ENCODE data around the gene MIOX. TPM values are rescaled to one million over a fixed set of nuclear protein-coding genes. Genes with fewer than 3 reads are reported as not detected.

The MIOX gene
- total RNA-seq, 2 experiments from 2014 or later = 0.39 to 0.59 TPM

DNA sequence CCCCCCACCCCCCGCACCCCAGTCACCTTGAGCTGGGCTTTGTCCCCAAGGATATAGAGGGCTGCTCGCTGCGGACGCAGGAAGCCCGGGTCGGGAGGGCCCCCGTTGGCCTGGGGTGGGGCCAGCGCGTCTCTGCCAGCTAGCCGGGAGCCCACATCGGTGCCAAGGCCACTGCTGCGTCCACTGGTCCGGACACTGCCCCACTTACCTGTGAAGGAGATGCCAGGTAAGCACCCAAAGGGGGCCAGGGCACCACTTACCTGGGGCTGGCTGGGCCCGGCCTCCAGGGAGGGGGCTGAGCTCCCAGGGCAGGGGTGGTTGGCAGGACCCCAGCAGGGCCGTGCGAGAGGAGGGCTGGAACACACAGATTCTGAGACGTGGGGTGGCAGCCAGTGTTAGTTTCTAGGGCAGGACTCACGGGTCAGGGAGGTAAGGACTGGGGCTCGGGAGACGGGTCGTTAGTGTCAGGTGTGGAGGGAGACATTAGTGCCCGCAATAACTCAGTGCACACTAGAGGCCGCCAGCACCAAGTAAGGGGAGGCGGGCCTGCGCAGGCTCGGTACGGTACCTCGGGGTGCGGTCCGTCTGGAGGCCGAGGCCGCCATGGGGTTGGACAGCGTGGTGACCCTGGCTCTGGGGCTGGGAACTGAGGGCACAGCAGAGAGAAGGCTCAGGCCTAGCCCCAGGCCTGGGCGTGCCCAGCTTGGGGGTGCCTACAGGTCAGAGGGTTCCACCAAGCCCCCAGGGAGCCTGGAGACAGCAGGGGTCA is 30.0 kb upstream of the MIOX start:
- CTCF ChIA-PET = interaction anchor here (1.2 to 2.1 kb wide), 4 partner anchors 17 to 164 kb away, joined by 3 to 12 read pairs (median 5); partner anchors contain the start of genes SBF1 and SCO2
- Mint-ChIP-seq H3K27ac (no peak overlapping the region), H3K27me3 (no peaks in the 10 kb centered on the region), H3K4me1 (ENCODE audit: low read depth) (peaks cover 13% of the 10 kb centered on the region), H3K9me3 (no peaks in the 10 kb centered on the region), H3K4me3 (no peak overlapping the region), H3K36me3 (peaks cover 22% of the 10 kb centered on the region)
- POLR2A ChIA-PET = interaction anchor here (1.4 kb wide), 1 partner anchor 8 kb away, joined by 3 read pairs; no protein-coding TSS in a partner anchor
- intact Hi-C loops (cut with micrococcal nuclease) = loop anchor here (5.0 kb wide), 1 partner anchor 41 kb away; no protein-coding TSS in a partner anchor
- DNase-seq = no peak

DNA sequence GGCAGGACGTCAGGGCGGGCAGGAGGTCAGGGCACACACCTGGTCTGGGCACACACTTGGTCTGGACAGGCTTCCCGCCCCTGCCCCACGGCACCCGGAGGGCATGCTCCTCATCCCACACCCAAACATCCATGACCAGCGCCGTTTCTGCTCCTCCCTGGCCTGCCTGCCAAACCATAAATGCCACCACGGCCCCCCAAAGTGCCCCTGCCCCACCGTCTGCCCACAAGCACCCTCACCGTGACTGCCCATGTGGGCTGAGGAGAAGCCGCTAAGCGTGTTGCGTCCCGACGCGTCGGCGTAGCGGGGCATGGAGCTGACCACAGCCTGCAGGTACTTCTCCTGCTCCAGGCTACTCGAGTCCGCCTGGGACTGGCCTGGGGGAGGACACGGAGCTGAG is 27.6 kb upstream of the MIOX start:
- DNase-seq = no peak
- ChIA-PET CTCF (interaction anchor here (1.4 kb wide), 1 partner anchor 39 kb away, joined by 3 read pairs; no protein-coding TSS in a partner anchor), POLR2A (interaction anchor here (0.9 kb wide), 1 partner anchor 11 kb away, joined by 3 read pairs; no protein-coding TSS in a partner anchor)
- intact Hi-C loops (cut with micrococcal nuclease) = loop anchor here (5.0 kb wide), 1 partner anchor 38 kb away; no protein-coding TSS in a partner anchor
- H3K27me3 Mint-ChIP-seq = no peaks in the 10 kb centered on the region
- no peak overlapping the region for H3K4me3 Mint-ChIP-seq
- H3K36me3 Mint-ChIP-seq = peaks cover 23% of the 10 kb centered on the region
- no peaks in the 10 kb centered on the region for H3K9me3 Mint-ChIP-seq
- H3K4me1 Mint-ChIP-seq (ENCODE audit: low read depth) = peaks cover 2% of the 10 kb centered on the region
- H3K27ac Mint-ChIP-seq = no peak overlapping the region

DNA sequence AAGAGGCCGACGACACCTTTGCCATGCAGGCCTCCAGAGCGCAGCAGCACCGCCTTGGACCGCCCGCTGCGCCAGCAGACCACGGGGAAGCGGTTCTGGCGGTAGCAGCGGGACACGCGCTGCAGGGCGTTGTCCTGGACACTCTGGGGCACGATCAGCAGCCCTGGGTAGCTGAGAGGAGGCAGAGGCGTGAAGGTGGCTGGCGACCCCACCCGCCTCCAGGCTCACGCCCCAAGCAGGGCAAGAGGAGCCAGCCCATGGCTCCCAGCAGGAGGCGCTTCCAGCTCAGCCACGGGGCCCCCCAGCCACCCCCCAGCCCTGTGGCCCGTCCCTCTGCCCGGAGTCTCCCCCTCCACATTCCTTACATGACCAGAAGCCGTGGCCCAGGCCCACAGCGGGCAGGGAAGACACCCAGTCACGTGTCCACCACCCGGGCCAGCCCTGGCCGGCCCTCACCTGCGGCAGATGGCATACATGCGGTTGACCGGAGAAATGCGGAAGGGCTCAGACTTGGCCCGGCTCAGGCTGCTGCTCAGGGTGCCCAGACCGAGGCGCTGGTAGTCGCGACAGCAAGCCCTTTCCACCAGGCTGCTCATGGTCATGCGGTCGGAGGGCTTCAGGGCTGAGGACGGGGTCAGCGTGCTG is 27.0 kb upstream of the MIOX start:
- intact Hi-C loops (cut with micrococcal nuclease) = loop anchor here (5.0 kb wide), 1 partner anchor 38 kb away; no protein-coding TSS in a partner anchor
- peaks cover 19% of the 10 kb centered on the region for H3K36me3 Mint-ChIP-seq

DNA sequence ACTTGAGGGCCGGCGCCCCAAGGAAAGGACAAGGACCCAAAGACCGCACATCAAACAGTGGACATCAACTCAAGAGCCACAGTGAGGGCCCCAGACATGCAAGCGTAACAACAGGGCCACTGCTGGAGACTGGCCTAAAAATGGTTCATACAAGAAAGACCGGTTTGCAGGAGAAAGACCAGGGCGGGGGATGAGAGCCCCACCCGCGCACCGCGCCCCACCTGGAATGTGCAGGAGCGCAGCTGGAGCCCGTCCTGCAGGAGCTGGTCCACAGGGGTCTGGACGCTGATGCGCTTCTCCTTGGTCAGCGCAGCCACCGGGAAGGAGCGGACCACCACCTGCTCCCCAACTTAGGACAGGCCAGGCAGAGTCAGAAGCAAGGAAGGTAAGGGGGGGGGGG is 25.7 kb upstream of the MIOX start:
- Mint-ChIP-seq H3K4me1 (ENCODE audit: low read depth) (no peaks in the 10 kb centered on the region), H3K9me3 (no peaks in the 10 kb centered on the region), H3K27ac (no peak overlapping the region), H3K4me3 (no peak overlapping the region), H3K36me3 (peaks cover 21% of the 10 kb centered on the region), H3K27me3 (no peaks in the 10 kb centered on the region)
- DNase-seq = no peak
- CTCF ChIA-PET = interaction anchor here (0.6 to 1.1 kb wide), 2 partner anchors 11 to 104 kb away, joined by 3 to 6 read pairs; no protein-coding TSS in a partner anchor
- POLR2A ChIA-PET = no interaction called here
- intact Hi-C loops (cut with micrococcal nuclease) = no loop called here

More for the DNA sequence above, 27.0 kb upstream of the MIOX start:
- POLR2A ChIA-PET = interaction anchor here (0.9 kb wide), 1 partner anchor 10 kb away, joined by 3 read pairs; no protein-coding TSS in a partner anchor
- no peaks in the 10 kb centered on the region for H3K9me3 Mint-ChIP-seq
- no peaks in the 10 kb centered on the region for H3K27me3 Mint-ChIP-seq
- DNase-seq = no peak
- CTCF ChIA-PET = interaction anchor here (1.4 kb wide), 1 partner anchor 39 kb away, joined by 3 read pairs; no protein-coding TSS in a partner anchor
- H3K4me1 Mint-ChIP-seq (ENCODE audit: low read depth) = no peaks in the 10 kb centered on the region
- H3K27ac Mint-ChIP-seq = no peak overlapping the region
- H3K4me3 Mint-ChIP-seq = no peak overlapping the region

GRCh38 chr22:50461536-50461935 is 25.1 kb upstream of the MIOX start:
- DNase-seq = no peak
- intact Hi-C loops (cut with micrococcal nuclease) = no loop called here
- ChIA-PET POLR2A (no interaction called here), CTCF (no interaction called here)
- Mint-ChIP-seq H3K27me3 (no peaks in the 10 kb centered on the region), H3K27ac (no peak overlapping the region), H3K9me3 (no peaks in the 10 kb centered on the region), H3K4me3 (no peak overlapping the region), H3K36me3 (peaks cover 23% of the 10 kb centered on the region), H3K4me1 (ENCODE audit: low read depth) (no peaks in the 10 kb centered on the region)

- no peak overlapping the region for H3K4me3 Mint-ChIP-seq
- H3K27ac Mint-ChIP-seq = no peak overlapping the region
- peaks cover 24% of the 10 kb centered on the region for H3K36me3 Mint-ChIP-seq
- intact Hi-C loops (cut with micrococcal nuclease) = no loop called here
- no peaks in the 10 kb centered on the region for H3K4me1 Mint-ChIP-seq (ENCODE audit: low read depth)
- H3K9me3 Mint-ChIP-seq = no peaks in the 10 kb centered on the region
- ChIA-PET CTCF (no interaction called here), POLR2A (no interaction called here)
- DNase-seq = no peak
- H3K27me3 Mint-ChIP-seq = no peaks in the 10 kb centered on the region
These were observed 24.6 kb upstream of the MIOX start for GRCh38 chr22:50461979-50462540.

DNA sequence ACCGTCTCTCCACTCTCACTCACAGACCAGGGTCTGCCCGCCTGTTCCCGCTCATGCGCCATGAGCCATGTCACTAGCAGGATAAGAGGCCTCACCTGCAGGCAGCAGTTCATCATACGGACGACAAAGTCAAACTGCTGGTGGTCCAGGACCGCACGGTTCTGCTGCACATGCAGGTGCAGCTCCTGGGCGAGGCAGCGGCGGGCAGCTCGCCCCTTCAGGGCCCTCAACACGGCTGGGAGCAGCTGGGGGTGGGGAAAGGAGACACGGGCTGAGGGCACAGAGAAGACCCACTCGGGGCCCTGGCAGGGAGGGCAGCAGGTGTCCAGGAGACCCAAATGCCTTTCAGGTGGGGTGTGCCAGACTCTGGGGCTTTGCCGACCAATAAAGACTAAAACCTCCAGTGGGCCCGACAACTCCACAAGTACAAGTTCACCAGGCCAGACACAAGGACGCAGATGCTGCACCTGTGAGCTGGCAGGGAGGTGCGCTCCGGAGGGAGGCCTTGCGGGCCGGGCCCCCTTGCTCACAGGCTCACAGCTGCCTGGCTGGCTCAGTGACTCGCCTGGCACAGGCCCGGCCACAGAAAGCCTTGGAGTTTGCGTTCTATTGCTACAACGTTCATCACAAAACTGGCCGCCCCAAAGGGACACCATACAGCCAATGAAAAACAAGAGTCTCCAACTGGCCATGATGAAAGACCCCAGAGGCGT is 23.3 kb upstream of the MIOX start:
- ChIA-PET CTCF (interaction anchor here (1.6 kb wide), 1 partner anchor 35 kb away, joined by 3 read pairs; no protein-coding TSS in a partner anchor), POLR2A (no interaction called here)
- Mint-ChIP-seq H3K4me3 (no peak overlapping the region), H3K4me1 (ENCODE audit: low read depth) (peaks cover under 1% of the 10 kb centered on the region), H3K9me3 (no peaks in the 10 kb centered on the region), H3K27me3 (no peaks in the 10 kb centered on the region), H3K27ac (peak overlapping the region; percentile 50), H3K36me3 (peaks cover 27% of the 10 kb centered on the region)
- intact Hi-C loops (cut with micrococcal nuclease) = no loop called here
- no peak for DNase-seq

GRCh38 chr22:50464451-50464850 is 22.2 kb upstream of the MIOX start:
- no peak for DNase-seq
- H3K27ac Mint-ChIP-seq = no peak overlapping the region
- H3K27me3 Mint-ChIP-seq = no peaks in the 10 kb centered on the region
- H3K9me3 Mint-ChIP-seq = no peaks in the 10 kb centered on the region
- H3K4me3 Mint-ChIP-seq = no peak overlapping the region
- intact Hi-C loops (cut with micrococcal nuclease) = no loop called here
- peaks cover 10% of the 10 kb centered on the region for H3K4me1 Mint-ChIP-seq (ENCODE audit: low read depth)
- ChIA-PET CTCF (interaction anchor here (1.6 kb wide), 1 partner anchor 34 kb away, joined by 3 read pairs; no protein-coding TSS in a partner anchor), POLR2A (interaction anchor here (1.5 kb wide), 1 partner anchor 9 kb away, joined by 3 read pairs; no protein-coding TSS in a partner anchor)
- peaks cover 27% of the 10 kb centered on the region for H3K36me3 Mint-ChIP-seq

- H3K4me3 Mint-ChIP-seq = no peak overlapping the region
- peaks cover 17% of the 10 kb centered on the region for H3K4me1 Mint-ChIP-seq (ENCODE audit: low read depth)
- no peak overlapping the region for H3K27ac Mint-ChIP-seq
- no peaks in the 10 kb centered on the region for H3K27me3 Mint-ChIP-seq
- CTCF ChIA-PET = interaction anchor here (1.0 kb wide), 1 partner anchor 8 kb away, joined by 3 read pairs; no protein-coding TSS in a partner anchor
- DNase-seq = no peak
- intact Hi-C loops (cut with micrococcal nuclease) = no loop called here
- POLR2A ChIA-PET = interaction anchor here (1.5 kb wide), 1 partner anchor 9 kb away, joined by 3 read pairs; no protein-coding TSS in a partner anchor
- no peaks in the 10 kb centered on the region for H3K9me3 Mint-ChIP-seq
- H3K36me3 Mint-ChIP-seq = peaks cover 25% of the 10 kb centered on the region
These were observed 21.4 kb upstream of the MIOX start for GRCh38 chr22:50465066-50465930.

DNA sequence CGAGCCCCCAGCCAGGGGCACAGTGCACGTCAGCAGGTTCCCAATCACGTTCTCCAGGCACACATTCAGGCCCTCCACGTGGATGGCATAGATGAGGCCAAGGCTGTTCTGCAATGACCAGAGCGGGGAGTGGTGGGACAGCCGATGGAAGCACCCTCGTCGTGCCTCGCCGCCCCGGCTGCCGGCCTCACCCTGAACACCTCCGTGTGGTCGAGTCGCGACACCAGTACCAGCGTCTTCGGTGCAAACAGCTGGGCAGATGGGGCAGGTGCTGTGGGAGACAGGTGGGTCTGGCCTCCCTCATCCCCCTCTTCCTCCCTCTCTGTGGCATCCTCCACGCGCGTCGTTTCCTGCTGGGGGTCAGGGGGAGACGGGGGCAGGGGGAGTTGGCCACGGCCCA is 19.3 kb upstream of the MIOX start:
- no peak overlapping the region for H3K27ac Mint-ChIP-seq
- H3K4me1 Mint-ChIP-seq (ENCODE audit: low read depth) = peaks cover 37% of the 10 kb centered on the region
- H3K36me3 Mint-ChIP-seq = peaks cover 19% of the 10 kb centered on the region
- no peaks in the 10 kb centered on the region for H3K9me3 Mint-ChIP-seq
- H3K27me3 Mint-ChIP-seq = no peaks in the 10 kb centered on the region
- intact Hi-C loops (cut with micrococcal nuclease) = no loop called here
- POLR2A ChIA-PET = interaction anchor here (1.5 kb wide), 1 partner anchor 42 kb away, joined by 3 read pairs; no protein-coding TSS in a partner anchor
- no peak overlapping the region for H3K4me3 Mint-ChIP-seq
- DNase-seq = no peak
- CTCF ChIA-PET = no interaction called here

All from activated CD4-positive, alpha-beta memory T cell treated with anti-CD3 and anti-CD28 coated beads for 36 hours (primary cell).